Esophagus (tissue), 2 donors: ENCODE data around the gene CNDP2. TPM values are rescaled to one million over a fixed set of nuclear protein-coding genes. Genes with fewer than 3 reads are reported as not detected.

ENCODE experiments used
- H3K27ac ChIP-seq, 2 donors: one replicate each; pipeline ENCODE4 v1.5.1; 2013; ENCODE audit warnings: low read depth in 2 of 2, mild to moderate bottlenecking in 2 of 2, inconsistent platforms in 1 of 2, low read length in 1 of 2, moderate library complexity in 1 of 2
- H3K27me3 ChIP-seq, 2 donors: one replicate each; pipeline ENCODE4 v1.6.1; 2013; ENCODE audit warnings: low read length in 2 of 2, control low read depth in 1 of 2, mild to moderate bottlenecking in 1 of 2; ENCODE audit not compliant: insufficient read depth in 2 of 2, control insufficient read depth in 1 of 2
- H3K36me3 ChIP-seq, 2 donors: one replicate each; pipeline ENCODE4 v1.6.1; 2013; ENCODE audit warnings: low read length in 1 of 2; ENCODE audit not compliant: control insufficient read depth in 2 of 2, insufficient read depth in 2 of 2
- H3K4me1 ChIP-seq, 2 donors: one replicate each; pipeline ENCODE4 v1.6.1; 2013; ENCODE audit warnings: low read length in 1 of 2; ENCODE audit not compliant: control insufficient read depth in 2 of 2, insufficient read depth in 2 of 2
- H3K4me3 ChIP-seq, 2 donors: one replicate each; pipeline ENCODE4 v1.5.1; 2013; ENCODE audit warnings: low read length in 2 of 2, mild to moderate bottlenecking in 2 of 2, low read depth in 1 of 2, moderate library complexity in 1 of 2
- H3K9me3 ChIP-seq, 2 donors: one replicate each; pipeline ENCODE4 v1.6.1; 2013; ENCODE audit warnings: mild to moderate bottlenecking in 2 of 2, low read depth in 1 of 2, low read length in 1 of 2, moderate library complexity in 1 of 2; ENCODE audit not compliant: control insufficient read depth in 2 of 2, insufficient read depth in 1 of 2
- WGBS, 2 donors: extraction: QIAGEN DNeasy Blood & Tissue Kit; methylation state at CpG; one replicate each; pipeline ENCODE4 v1.1.7; 2013; 5-methylcytosine and 5-hydroxymethylcytosine counted together
- polyA plus RNA-seq, 2 donors: library from polyadenylated mRNA; stranded (reverse); fragments of 200-250 nt; gene quantifications; one replicate each; pipeline ENCODE4 v1.2.3, GENCODE V29; 2013
- donor health status: healthy with polysubstance abuse.
- donor health status: Bipolar disorder and iron deficiency.

CNDP2 gene
- polyA plus RNA-seq, 2 donors = 42.5 to 60.0 TPM

DNA sequence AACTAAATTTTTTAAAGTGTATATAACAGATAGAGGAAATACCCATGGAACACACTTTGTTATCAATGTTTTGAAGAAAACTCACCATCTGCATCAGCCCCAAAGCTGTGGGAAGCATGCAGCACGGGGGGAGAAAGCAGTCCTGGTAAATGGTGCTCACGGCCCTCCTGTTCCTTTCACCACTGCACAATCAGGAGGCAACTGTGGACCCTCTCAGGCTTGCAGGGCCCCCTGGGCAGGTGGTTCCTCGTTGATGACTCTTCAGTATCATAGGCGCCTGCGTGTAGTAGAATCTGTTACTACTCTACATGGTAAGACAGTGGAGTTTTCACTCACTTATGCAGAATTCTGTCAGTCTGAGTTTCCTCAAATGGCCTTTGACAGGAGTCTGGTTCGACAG is 33.2 kb downstream of the CNDP2 start:
- Histone ChIP-seq H3K4me3 (no peak overlapping the region), H3K27ac (no peak overlapping the region), H3K4me1 (peaks cover 0 to 2% of the 10 kb centered on the region in 2 donors), H3K9me3 (no peaks in the 10 kb centered on the region), H3K27me3 (no peaks in the 10 kb centered on the region), H3K36me3 (no peaks in the 10 kb centered on the region)
- WGBS, 2 donors = 79 to 80% methylated on average over 6 of the region's 6 CpGs

GRCh38 chr18:74529811-74530583 is 33.8 kb downstream of the CNDP2 start:
- H3K4me1 ChIP-seq = peaks cover 0 to 2% of the 10 kb centered on the region in 2 donors
- H3K27ac ChIP-seq = no peak overlapping the region
- whole genome bisulfite sequencing, 2 donors = 92% methylated on average over 25 of the region's 25 CpGs
- H3K36me3 ChIP-seq = no peaks in the 10 kb centered on the region
- H3K27me3 ChIP-seq = no peaks in the 10 kb centered on the region
- no peaks in the 10 kb centered on the region for H3K9me3 ChIP-seq
- H3K4me3 ChIP-seq = no peak overlapping the region

DNA sequence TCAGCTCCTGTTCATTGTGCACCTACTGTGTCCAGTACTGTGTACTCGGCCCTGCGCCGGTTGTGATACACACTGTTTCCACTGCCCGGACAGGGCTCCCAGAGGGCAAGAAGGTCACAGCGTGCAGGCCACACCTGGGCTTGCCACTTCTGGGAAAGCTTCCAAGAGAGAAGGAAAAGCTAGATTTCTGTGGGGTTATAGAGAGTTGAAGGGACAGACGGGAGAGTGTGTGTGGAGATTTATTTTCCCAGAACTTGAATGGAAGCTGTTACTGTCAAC is 34.4 kb downstream of the CNDP2 start:
- H3K9me3 ChIP-seq = no peaks in the 10 kb centered on the region
- H3K4me3 ChIP-seq = no peak overlapping the region
- no peak overlapping the region for H3K27ac ChIP-seq
- H3K4me1 ChIP-seq = peaks cover 0 to 2% of the 10 kb centered on the region in 2 donors
- no peaks in the 10 kb centered on the region for H3K36me3 ChIP-seq
- WGBS, 2 donors = 68 to 77% methylated on average over 6 of the region's 6 CpGs
- H3K27me3 ChIP-seq = no peaks in the 10 kb centered on the region

- Histone ChIP-seq H3K4me1 (peaks cover 0 to 2% of the 10 kb centered on the region in 2 donors), H3K27me3 (no peaks in the 10 kb centered on the region), H3K9me3 (no peaks in the 10 kb centered on the region), H3K27ac (no peak overlapping the region), H3K4me3 (no peak overlapping the region), H3K36me3 (no peaks in the 10 kb centered on the region)
- WGBS, 2 donors = 87 to 88% methylated on average over 7 of the region's 7 CpGs
These were observed 34.9 kb downstream of the CNDP2 start for GRCh38 chr18:74531043-74531442.

GRCh38 chr18:74532511-74533025 is 36.4 kb downstream of the CNDP2 start:
- Histone ChIP-seq H3K27ac (no peak overlapping the region), H3K36me3 (no peaks in the 10 kb centered on the region), H3K9me3 (no peaks in the 10 kb centered on the region), H3K27me3 (no peaks in the 10 kb centered on the region), H3K4me1 (peaks cover 0 to 2% of the 10 kb centered on the region in 2 donors), H3K4me3 (no peak overlapping the region)
- 65 to 68% methylated on average over 9 of the region's 9 CpGs for WGBS, 2 donors

DNA sequence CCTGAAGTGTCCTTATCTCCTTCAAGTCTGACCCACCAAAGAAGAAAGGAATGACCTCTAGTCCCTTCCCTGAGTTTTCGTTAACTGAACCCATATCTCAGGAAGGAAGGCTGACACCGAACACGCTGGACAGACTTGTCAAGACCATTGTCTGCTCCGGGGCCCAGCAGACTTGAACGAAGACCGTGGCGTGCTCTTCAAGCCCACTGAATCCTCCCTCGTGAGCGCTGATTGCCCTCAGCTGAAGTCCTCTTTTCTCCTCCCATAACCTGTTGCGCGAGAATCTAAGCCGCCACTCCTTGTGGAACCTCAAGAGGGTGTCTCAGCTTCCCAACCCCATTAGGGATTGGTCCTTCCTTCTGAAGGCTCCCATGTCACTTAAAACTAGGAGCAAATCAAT is 37.5 kb downstream of the CNDP2 start:
- WGBS, 2 donors = 95 to 98% methylated on average over 12 of the region's 12 CpGs

GRCh38 chr18:74534150-74534969 is 38.2 kb downstream of the CNDP2 start, which contains the start of gene CNDP1:
Gene CNDP1, plus strand, starts transcription at chr18:74534500. Its CDS starts 168 bp downstream, at chr18:74534668.
- WGBS, 2 donors = 87 to 89% methylated on average over 21 of the region's 21 CpGs

More for the DNA sequence above, 37.5 kb downstream of the CNDP2 start:
- Histone ChIP-seq H3K9me3 (no peaks in the 10 kb centered on the region), H3K4me3 (no peak overlapping the region), H3K27ac (no peak overlapping the region), H3K27me3 (no peaks in the 10 kb centered on the region), H3K4me1 (peaks cover 0 to 2% of the 10 kb centered on the region in 2 donors), H3K36me3 (no peaks in the 10 kb centered on the region)

GRCh38 chr18:74534981-74535649 is 39.0 kb downstream of the CNDP2 start:
- 60 to 69% methylated on average over 9 of the region's 9 CpGs for WGBS, 2 donors
- Histone ChIP-seq H3K36me3 (no peaks in the 10 kb centered on the region), H3K4me3 (no peak overlapping the region), H3K27me3 (no peaks in the 10 kb centered on the region), H3K4me1 (peaks cover 0 to 2% of the 10 kb centered on the region in 2 donors), H3K9me3 (no peaks in the 10 kb centered on the region), H3K27ac (no peak overlapping the region)

More at GRCh38 chr18:74534150-74534969, 38.2 kb downstream of the CNDP2 start, which contains the start of gene CNDP1:
- Histone ChIP-seq H3K36me3 (no peaks in the 10 kb centered on the region), H3K4me3 (no peak within 1 kb of the TSS), H3K27ac (no peak within 1 kb of the TSS), H3K4me1 (peaks cover 0 to 2% of the 10 kb centered on the region in 2 donors), H3K9me3 (no peaks in the 10 kb centered on the region), H3K27me3 (no peaks in the 10 kb centered on the region)

- WGBS, 2 donors = 83 to 88% methylated on average over 11 of the region's 11 CpGs
- Histone ChIP-seq H3K9me3 (no peaks in the 10 kb centered on the region), H3K4me1 (no peaks in the 10 kb centered on the region), H3K27ac (no peak overlapping the region), H3K27me3 (no peaks in the 10 kb centered on the region), H3K4me3 (no peak overlapping the region), H3K36me3 (no peaks in the 10 kb centered on the region)
These were observed 43.1 kb downstream of the CNDP2 start for GRCh38 chr18:74539289-74539688.
